Myometrial cell (primary cell): Measurements from ENCODE around the gene SMAD6. TPM values are rescaled to one million over a fixed set of nuclear protein-coding genes. Genes with fewer than 3 reads are reported as not detected.

ENCODE experiments used
- total RNA-seq: library from RNA; depleted of rRNA; stranded (reverse); fragments of >200 nt; gene quantifications from 2 replicates; pipeline ENCODE4 v1.2.3, GENCODE V29; 2015

The SMAD6 gene
- total RNA-seq, result 4.8 and 7.8 TPM in 2 replicates

DNA sequence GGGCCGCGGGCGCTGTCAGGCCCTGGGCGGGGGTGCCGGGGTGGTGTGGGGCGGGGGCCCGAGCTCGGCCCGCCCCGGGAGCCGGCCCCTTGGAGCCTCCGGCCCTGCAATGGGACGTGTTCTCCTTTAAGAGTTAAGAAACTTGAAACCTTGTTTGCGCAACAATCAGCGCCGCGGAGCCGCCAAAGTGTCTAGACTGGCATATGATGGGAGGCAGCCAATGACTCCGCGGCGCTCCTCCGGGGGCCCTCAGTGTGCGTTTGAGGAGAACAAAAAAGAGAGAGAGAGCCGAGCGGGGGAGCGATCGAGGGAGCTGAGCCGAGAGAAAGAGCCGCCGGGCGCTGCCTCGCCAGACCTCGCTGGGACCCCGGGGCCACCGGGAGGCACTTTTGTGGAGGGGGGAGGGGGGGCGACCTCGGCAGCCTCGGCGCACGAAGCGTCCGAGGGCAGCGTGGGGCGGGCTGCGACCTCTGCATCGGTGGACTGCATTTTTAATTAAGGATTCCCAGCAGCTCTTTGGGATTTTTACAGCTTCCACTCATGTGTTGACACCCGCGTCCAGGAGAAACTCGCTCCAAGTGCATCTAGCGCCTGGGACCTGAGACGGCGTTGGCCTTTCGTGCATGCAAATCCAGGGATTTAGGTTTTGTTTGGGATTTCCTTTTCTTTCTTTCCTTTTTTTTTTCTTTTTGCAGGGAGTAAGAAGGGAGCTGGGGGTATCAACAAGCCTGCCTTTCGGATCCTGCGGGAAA, at the start of gene SMAD6:
Gene SMAD6 (plus strand): TSS at position 202 of the 752 bp plus-strand sequence. CDS start 1,023 bp downstream, outside the sequence.

Other genes with a start within 250 kb of the SMAD6 start
- 14.7 and 17.0 TPM in 2 replicates for gene SNAPC5, start 204.5 kb upstream of the SMAD6 start, total RNA-seq
- gene RPL4, start 197.4 kb upstream of the SMAD6 start, total RNA-seq, result 5,812 and 6,955 TPM in 2 replicates
- gene ZWILCH, start 196.9 kb upstream of the SMAD6 start, total RNA-seq, result 26.5 and 35.1 TPM in 2 replicates
- 0.58 and 3.5 TPM in 2 replicates for gene LCTL, start 136.2 kb upstream of the SMAD6 start, total RNA-seq